Ramos (cell line): ENCODE results near the gene KCNAB3.
"Not testable (repeated sequence)": the region's sequence is repeated elsewhere in the genome, so short reads cannot be mapped to it uniquely, and the experiment has no call there.

Experiments
- in situ Hi-C: fragments of 300-500 bp; cut with MboI; formaldehyde crosslinking; loops from one replicate; pipeline ENCODE4 v1.14.3; 2022; ENCODE audit warnings: low sequenced_read_pairs; ENCODE audit not compliant: unreplicated experiment

Gene KCNAB3

DNA sequence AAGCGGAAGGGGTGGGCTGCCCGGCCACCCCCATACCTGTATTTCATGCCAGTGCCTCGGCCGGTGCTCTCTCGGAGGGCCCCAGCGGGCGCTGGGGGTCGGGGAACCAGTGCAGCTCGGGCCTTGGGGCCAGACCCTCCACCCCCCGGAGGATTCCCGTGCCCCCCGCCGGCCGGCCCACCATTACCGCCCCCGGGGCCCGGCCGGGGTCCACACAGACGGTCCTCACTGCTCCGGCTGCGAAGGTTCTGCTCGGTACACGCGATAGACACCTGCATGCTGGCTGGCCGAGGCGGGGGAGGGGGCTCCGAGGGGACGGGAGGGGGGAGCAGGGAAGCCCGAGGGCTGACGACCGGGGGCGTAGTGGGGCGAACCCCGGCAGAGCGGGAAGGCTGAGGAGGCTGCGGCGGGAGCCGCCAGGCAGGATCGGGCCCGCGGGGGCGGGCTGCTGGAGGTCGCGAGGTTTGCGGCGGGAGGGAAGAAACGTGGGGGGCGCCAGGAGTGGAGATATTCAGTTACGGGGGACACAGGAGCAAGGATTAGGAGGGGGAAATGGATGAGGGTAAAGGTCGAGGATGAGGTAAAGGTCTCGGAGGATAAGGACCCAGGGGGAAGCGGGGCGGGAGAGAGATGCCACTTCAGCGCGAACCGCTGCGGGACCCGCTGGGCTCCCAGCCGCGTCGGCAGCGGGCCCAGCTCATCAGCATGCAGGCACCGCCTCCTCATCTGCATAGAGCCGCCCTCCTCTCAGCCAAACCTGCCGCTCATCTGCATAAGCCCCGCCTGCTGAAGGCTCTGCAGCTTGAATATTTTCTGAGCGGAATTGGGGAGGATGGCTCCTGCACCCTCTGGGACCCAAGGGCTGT is at the start of gene KCNAB3:
Gene KCNAB3 (minus strand): TSS at position 699 of the 866 bp plus-strand sequence. CDS start 421 bp downstream, at position 278.
- in situ Hi-C loops: no loop called here

DNA sequence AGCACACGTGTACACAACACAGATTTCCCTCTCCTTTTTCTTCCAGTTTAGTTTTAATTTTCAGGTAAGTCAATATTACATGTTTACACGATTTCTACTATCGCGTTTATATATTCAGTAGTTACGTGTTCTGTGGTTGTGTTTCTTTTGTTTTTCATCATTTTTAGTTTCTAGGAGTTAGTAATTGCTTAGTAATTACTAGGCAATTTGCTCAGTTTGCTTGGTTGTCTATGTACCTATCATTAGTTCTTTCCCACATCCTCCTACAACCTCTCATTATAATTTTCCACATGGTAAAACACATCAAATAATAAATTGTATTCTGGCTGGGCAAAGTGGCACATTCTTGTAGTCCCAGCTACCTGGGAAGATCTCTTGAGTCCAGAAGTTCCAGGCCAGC is 48.1 kb upstream of the KCNAB3 start:
- in situ Hi-C loops: no loop called here

DNA sequence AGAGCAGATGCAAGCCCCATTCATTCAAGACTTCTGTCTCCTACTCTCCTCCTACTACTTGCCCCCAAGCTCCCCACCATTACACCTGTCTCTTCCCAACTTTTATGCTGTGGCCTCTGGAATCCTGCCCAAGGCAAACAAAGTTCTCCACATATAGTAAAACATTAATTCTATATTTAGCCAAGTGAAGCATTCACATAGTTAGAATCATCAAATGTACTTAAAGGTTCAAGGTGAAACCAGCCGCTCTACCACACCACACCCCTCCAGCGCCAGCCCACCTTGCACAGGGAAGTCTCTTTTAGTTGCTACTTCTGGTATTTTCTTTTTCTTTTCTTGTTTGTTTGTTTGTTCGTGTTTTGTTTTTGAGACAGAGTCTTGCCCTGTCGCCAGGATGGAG is 47.4 kb upstream of the KCNAB3 start:
- in situ Hi-C loops: no loop called here

DNA sequence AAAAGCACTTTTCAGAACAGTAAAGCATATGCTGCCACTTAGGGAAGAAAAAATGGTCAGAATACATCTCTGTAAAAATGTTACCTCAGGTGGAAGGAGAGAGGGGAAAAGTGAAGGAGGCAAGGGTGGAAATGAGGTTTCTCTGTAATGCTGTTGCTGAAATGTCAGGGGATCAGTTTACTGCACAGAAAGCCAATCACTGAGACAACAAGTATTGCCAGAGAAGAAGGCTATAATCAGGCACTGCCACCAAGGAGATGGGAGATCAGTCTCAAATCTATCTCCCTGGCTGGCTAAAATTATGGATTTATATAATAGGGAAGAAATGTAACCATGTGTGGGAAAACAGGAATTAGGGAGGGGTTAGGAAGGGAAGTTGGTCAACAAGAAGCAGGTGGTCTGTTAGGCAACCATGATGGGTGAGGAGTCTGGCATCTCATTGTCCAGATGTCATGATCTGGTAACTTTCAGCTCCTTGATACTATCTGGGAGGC is 45.0 kb upstream of the KCNAB3 start:
- in situ Hi-C loops: no loop called here

DNA sequence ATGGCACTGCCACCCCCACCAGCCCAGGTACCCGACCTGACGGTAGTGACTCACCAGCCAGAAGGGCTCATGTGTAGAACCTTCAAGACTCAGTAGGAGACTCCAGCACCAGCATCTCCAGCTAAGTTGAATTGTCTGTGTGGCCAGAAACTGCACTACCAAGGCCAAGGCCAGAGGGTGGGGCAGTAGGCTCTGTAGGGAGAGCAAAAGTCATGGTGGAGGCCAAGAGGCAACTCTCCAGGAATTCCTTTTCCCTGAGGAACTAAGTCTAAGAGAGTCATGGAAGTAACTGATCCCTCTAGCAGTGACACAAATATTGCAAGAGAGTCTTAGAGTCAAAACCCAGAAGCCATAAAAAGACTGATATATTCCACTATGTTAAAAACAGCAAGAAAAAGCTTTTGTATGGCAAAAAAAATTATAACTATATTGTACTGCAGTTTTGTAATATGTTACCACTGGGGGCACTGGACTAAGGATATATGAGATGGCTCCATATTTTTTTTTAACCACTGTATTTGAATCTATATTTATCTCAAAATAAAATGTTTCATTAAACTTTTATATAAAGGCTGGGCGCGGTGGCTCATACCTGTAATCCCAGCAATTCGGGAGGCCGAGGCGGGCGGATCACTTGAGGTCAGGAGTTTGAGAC is 42.6 kb upstream of the KCNAB3 start:
- in situ Hi-C loops: no loop called here

DNA sequence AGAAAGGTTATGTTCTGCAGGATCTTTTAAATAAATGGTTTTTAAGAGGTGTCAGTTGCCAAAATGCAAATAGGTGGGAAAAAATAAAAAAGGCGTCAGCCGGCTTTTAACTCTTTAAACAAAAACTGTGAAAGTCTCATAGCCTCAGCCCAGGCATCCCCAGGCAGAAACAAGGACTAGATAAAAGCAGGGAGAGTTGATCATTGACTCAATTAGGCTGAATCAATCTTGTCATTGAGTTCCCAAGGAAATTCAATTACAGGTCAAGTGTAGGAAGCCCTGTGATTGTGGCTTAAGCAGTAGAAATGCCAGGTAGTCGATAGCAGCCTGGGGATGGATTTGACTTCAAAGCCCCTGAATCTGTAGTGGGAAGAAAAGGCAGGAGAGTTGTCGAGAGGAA is 42.0 kb upstream of the KCNAB3 start:
- in situ Hi-C loops: no loop called here

DNA sequence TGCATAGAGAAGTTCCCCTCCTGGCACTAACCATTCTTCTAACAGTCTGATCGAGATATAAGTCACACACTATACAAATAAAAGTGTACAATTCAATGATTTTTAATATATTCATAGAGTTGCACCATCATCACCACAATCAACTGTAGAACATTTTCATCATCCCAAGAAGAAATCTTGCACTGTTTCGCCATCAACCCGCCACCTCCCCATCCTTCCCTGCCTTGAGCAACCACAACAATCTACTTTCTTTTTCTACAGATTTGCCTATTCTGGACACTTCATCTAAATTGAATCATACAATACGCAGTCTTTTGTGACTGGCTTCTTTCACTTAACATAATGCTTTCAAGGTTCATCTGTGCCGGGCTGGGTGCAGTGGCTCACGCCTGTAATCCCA is 39.8 kb upstream of the KCNAB3 start:
- in situ Hi-C loops: no loop called here

DNA sequence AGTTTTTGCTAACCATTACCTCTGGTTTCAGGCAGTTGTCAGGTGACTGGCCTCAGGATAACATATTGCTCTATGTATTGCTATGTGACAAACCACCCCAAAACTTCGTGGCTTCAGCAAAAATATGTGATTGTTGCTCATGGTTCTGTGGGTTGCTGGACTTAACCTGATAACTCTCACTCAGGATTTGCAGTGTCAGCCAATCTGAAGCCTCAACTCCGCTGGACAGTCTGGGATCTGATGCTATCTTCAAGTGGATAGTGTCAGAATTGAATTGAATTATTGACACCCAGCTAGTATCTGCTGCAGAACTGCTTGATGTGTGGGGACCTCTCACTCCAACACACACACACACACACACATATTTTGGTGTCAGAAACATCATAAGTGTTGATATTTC is 38.1 kb upstream of the KCNAB3 start:
- in situ Hi-C loops: no loop called here

DNA sequence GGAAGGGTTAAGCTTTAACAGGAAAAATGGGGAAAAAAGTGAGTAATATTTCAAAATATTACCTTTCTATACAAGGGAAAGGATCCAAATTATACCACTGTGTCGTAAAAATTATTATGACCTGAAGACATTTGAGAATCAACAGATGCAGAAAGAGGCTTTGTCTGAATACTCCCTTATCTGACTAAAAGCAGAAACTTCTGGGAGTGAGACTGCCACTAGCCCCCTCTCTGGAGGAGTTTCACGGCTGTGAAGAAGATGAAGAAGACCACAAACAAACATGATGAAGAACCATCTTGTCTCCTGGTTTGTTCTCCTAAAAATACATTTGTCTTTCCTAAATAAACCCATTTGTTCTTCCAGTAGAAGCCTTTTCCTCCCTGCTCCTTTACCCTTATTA is 31.8 kb upstream of the KCNAB3 start:
- in situ Hi-C loops: no loop called here

DNA sequence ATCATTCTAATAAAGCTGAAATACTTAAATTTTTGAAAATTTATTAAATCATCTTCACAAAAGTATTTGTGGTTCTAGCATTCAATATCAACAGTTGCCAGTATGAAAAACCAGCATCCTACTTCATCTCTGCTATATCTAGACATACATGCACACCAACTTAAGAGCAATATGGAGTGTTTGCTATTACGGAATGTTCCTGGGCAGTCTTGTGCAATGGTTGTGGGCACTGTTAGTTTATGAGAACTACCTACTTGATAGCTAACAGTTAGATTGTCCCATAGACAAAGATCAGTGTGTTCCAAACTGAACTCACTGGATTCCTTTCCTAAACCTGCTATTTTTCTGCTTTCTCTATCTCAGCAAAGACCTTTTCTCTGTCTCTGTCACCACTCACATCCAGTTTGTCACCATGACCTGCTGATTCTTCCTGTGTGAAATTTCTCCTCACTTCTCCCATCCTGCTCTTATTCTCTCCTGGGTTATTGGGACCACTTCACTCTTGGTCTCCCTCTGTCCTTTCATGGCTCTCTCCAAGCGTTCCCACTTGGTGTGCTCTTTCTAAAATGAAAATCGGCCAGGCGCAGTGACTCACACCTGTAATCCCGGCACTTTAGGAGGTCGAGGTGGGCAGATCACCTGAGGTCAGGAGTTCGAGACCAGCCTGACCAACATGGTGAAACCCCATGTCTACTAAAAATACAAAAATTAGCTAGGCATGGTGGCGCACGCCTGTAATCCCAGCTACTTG is 30.0 kb upstream of the KCNAB3 start:
- in situ Hi-C loops: no loop called here

DNA sequence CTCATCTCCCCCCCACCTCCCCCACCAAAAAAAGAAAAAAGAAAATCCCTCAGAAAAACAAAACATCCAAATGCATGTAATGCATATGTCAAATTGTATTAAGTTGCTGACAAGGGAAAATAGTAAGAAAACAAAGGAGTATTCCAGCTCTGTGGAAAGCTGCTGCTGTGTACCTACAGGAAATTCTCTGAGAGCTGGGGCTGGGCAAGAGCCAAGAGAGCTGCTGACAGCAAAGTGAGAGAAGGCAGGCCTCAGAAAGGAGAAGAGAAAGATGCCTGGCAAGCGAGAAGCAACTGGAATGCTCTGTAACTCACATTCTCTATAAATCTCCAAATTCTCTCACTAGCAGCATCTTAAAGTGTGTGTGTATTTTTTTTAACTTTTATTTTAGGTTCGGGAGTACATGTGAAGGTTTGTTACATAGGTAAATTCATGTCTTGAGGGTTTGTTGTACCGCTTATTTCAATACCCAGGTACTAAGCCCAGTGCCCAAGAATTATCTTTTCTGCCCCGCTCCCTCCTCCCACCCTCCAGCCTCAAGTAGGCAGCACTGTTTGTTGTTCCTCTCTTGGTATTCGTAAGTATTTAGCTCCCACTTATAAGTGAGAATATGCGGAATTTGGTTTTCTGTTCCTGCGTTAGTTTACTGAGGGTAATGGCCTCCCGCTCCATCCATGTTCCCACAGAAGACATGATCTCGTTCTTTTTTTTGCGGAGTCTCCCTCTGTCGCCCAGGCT is 26.7 kb upstream of the KCNAB3 start:
- in situ Hi-C loops: no loop called here

DNA sequence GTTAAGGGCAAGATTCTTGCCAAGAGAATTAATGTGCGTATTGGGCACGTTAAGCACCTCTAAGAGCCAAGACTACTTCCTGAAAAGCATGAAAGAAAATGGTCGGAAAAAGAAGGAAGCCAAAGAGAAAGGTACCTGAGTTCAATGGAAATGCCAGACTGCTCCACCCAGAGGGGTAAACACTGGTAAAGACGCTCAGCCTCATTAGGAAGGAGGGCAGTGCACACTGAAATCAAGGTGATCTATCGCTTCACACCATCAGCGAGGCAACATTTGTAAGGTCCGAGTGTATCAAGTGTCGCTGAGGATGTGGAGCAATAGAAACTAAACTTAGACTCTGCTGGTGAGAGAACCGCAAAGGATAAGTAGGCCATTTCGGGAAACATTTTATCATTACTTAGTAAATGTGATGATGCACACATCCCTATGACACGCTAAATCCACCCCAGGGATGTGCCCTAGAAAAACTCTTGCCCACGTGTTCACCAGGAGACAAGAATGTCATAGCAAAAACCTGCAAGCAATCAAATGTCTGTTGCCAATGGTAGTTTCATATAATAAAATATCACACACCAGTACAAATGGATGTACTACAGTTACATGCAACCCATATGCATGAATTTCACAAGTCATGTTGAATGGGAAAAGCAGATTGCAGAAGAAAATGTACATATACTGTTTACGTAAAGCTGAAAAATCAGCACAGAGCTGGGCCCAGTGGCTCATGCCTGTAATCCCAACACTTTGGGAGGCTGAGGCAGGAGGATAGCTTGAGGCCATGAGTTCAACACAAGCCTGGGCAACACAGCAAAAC is 26.0 kb upstream of the KCNAB3 start:
- in situ Hi-C loops: no loop called here

DNA sequence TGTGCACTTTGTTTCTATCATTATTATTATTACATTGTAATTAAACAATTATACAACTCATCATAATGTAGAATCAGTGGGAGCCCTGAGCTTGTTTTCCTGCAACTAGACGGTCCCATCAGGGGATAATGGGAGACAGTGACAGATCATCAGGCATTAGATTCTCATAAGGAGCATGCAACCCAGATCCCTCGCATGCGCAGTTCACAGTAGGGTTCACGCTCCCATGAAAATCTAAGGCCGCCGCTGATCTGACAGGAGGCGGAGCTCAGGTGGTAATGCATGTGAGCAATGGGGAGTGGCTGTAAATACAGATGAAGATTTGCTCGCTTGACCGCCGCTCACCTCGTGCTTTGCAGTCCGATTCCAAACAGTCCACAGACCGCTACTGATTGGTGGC is 23.6 kb upstream of the KCNAB3 start:
- in situ Hi-C loops: not testable (repeated sequence)

DNA sequence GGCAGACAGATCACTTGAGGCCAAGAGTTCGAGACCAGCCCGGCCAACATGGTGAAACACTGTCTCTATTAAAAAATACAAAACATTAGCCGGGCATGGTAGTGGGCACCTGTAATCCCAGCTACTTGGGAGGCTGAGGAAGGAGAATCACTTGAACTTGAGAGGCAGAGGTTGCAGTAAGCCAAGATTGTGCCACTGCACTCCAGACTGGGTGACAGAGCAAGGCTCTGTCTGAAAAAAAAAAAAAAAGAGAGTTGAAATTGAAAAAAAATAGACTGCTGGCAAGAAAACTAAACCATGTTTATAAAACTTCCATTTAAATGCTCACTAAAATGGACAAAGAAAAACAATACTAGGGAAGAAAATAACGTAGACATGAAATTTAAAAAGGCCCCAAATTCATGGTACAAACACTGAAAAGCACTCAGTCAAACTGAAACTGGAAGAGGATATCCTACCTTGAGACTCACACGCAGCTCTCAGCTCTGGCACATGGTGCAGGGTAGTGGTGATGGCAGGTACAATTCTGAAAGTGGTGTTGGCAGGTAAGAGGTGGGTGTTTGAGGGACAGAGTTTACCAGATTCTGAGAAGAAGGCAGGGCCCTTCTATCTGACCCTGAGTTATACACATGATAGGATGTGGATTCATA is 21.6 kb upstream of the KCNAB3 start:
- in situ Hi-C loops: no loop called here

DNA sequence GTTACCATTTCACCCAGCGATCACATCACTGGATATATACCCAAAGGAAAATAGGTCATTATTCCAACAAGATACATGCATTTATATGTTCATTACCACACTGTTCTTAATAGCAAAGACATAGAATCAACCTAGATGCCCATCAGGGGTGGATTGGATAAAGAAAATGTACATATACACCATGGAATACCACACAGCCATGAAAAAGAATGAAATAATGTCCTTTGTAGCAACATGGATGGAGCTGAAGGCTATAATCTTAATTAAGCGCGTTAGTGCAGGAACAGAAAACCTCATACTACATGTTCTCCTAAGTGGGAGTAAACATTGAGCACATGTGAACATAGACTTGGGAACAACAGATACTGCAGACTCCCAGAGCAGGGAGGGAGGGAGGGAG is 20.9 kb upstream of the KCNAB3 start:
- in situ Hi-C loops: no loop called here

DNA sequence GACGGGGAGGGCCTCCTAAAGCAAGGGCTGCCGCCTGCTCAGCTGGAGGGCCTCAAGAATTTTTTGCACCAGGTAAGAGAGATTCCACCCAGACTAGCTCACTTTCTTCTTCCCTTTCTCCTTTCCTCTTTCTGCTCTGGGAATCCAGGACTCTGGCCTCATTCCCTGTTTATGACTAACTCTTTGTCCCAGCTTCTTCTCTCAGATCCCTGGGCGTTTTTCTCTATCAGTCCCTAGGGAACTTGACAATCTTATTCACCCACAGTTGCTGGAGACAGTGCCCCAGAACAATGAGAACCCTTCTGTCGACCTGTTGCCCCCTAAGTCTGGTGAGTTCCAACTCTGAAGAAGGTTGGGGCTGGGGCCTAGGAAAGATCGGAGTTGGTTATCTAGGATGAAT is 18.0 kb upstream of the KCNAB3 start:
- in situ Hi-C loops: no loop called here

DNA sequence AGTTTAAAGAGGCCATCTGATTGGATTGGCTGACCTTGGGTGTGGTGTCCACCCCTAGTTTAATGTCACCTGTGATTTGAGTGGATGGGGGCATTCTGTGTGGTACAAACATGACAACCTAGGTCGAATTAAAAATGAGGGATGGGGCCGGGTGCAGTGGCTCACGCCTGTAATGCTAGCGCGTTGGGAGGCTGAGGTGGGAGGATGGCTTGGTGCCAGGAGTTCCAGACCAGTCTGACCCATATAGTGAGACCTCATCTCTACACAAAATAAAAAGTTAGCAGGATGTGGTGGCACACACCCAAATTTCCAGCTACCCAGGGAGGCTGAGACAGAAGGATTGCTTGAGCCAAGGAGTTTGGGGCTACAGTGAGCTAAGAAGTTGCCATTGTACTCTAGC is 16.8 kb upstream of the KCNAB3 start:
- in situ Hi-C loops: no loop called here

DNA sequence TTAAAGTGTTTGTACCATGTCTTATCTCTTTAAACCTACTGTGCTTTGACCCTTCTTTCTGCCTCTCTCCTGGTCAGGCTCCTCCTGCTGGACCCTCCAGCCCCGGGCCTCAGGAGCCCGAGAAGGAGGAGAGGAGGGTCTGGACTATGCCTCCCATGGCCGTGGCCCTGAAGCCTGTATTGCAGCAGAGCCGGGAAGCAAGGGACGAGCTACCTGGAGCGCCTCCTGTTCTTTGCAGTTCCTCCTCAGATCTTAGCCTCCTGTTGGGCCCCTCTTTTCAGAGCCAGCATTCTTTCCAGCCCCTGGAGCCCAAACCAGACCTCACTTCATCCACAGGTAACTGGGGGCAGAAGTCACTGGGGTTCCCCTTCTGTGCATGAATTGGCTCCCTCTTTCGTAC is 16.0 kb upstream of the KCNAB3 start:
- in situ Hi-C loops: no loop called here

DNA sequence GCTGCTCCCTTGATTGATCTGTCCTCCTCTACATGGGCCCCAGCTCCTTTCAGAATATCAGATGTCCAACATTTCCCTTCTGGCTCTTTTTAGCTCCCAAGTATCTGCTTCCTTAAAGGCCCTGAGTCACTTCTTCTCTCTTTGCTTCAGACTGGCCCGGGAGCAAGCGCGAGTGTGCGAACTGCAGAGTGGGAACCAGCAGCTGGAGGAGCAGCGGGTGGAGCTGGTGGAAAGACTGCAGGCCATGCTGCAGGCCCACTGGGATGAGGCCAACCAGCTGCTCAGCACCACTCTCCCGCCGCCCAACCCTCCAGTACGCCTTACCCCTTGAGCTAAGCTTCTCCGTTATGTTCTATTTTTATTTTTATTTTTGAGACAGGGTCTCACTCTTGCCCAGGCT is 14.7 kb upstream of the KCNAB3 start:
- in situ Hi-C loops: no loop called here
